Amniotic stem cell (primary cell): ENCODE data around the gene DIAPH3.

Experiments used
- DNase-seq: peaks from one replicate; lab custom pipeline; 2025; lab: John Stamatoyannopoulos, UW

Gene DIAPH3

GRCh38 chr13:59665732-59666131 lies 498.0 kb downstream of the DIAPH3 start:
- DNase-seq = no peak

GRCh38 chr13:59665184-59665583 lies 498.5 kb downstream of the DIAPH3 start:
- no peak for DNase-seq

GRCh38 chr13:59664586-59664985 lies 499.1 kb downstream of the DIAPH3 start:
- DNase-seq = no peak

DNA sequence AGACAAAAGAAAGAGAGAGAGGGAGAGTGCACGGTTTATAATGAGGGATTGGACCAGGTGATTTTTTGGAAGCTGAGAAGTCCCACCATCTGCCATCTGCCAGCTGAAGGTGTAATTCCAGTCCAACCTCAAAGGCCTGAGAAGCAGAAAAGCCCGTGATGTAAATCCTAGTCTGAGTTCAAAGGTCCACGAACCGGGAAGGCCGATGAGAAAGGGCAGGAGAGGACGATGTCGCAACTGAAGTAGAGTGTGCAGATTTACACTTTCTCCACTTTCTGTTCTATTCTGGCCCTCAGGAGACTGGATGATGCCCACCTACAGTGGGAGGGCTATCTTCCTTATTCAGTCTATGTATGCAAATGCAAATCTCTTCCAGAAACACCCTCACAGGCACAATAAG lies 500.0 kb downstream of the DIAPH3 start:
- no peak for DNase-seq

DNA sequence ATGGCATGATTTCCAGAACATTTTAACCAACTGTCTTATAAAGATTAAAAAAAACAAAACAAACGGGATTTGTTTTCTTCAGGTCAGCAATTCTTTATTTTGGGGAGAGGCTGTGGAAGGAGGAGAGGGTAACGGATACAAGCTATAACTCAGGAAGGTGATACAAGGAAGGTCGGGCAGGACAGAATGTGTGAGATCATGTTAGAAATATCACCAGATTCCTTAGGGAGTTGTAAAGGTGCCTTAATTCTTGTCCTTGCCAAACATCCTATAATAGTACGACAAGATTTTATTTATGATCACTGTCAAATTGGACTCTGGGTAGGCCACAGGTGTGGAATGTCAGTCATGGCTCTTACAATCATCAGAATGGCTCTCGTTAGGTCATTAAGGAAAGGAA lies 503.1 kb downstream of the DIAPH3 start:
- DNase-seq = no peak

- no peak for DNase-seq
These were observed 503.7 kb downstream of the DIAPH3 start for GRCh38 chr13:59659981-59660380.

- no peak for DNase-seq
These were observed 504.9 kb downstream of the DIAPH3 start for GRCh38 chr13:59658738-59659330.

DNA sequence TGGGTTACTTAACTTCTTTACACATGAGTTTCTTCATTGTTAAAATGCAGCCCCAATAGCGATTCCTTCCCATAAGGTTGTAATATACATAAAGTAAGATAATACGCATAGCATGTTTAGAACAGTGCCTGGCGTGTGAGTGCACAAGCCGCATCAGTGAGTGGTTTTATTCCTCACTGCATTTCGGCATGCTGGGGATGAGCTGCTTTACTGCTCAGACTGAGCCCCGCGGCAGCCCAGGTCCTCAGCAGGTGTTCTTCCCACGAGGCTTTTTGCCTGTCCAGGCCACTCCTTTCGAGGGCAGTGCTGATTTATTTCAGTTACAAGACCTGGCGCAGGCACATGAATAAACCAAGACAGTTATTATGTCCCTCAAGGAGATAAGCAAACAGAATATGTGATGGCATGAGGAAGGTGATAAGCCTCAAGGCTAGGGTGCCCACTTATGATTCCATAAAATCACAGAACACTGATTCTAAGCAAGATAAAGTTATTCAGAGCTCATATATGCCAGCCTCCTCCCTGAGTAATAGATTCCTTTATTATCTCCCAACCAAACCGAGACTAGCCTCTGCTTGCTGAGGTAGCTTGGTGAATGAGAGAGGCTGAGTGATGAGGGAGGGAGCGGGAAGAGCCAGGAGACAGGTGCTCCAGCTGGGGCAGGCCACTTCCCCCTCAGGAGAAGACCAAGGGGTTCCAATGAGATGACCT lies 505.5 kb downstream of the DIAPH3 start:
- DNase-seq = no peak

DNA sequence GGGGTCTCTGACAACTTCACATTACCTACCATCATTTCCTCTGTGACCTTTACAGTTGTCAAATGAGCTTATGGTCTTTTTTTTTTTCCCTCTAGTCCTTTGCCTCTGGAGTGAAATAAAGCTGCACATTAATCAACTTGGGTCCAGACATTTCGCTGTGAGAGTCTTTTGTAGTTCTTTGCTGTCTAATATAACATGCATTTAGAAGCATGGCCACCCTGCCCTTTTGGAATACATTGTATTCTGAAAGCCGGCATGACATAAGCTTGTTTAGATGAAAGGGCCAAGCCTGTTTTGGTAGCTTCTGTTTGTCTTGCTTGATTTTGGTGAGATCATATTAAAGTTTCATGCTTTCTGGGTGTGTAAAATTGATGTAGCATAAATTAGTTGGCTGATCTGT lies 509.8 kb downstream of the DIAPH3 start:
- no peak for DNase-seq

- DNase-seq = no peak
These were observed 512.2 kb downstream of the DIAPH3 start for GRCh38 chr13:59651479-59651878.

DNA sequence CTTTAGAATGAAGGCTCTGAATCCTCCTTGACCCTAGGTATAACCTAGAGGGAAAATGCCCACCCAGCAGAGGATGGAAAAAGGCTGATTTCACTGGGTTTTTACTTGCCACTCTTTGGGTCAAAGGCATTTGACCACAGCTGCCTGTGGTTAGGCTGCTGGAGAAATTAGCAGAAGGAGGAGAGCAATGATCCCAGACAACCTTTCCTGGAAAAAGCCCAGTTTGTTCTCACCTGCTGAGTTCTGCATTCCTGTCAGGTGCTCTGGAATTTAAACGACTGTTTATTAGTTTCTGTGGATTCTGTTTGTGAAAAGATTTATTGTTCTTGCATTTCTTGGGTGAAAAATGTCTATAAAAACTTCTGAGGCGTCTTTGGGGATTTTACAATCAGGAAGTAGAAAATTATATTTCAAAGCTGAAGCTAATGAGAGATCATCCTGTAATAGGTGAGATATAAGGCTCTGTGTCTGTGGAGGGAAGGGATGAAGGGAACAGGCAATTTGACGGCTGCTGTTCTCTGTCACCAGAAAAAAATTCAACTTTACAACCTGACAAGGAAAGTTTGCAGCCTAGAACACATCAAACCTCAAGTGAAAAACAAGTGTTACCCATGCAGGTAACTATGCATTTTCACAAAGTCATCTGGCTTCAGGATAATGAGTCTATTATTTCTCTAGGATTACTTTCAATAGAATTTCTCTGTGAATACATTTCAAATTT lies 519.7 kb downstream of the DIAPH3 start:
- no peak for DNase-seq

GRCh38 chr13:59643364-59643841 lies 520.3 kb downstream of the DIAPH3 start:
- DNase-seq = no peak

- DNase-seq = no peak
These were observed 521.9 kb downstream of the DIAPH3 start for GRCh38 chr13:59641817-59642216.

GRCh38 chr13:59641261-59641660 lies 522.5 kb downstream of the DIAPH3 start:
- DNase-seq = no peak

DNA sequence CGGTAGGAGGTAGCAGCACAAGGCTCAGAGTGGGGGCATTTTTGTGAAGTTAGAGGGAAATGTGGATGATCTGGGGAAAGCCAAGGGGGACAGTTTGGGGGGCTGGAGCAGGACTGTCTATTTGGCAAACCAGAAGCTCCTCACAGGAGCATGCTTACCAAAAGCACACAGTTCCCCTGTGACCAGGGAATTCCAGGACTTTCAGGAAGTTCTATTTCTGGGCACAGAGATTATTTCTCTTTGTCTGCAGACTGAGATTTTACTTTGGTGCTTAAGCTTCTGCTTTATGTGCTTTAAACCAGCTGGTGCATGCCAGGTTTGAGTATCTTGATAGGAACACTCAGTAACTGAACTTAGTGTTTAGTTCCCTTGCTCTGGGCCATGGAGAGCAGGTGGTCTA lies 525.3 kb downstream of the DIAPH3 start:
- DNase-seq = no peak

GRCh38 chr13:59635589-59635988 lies 528.1 kb downstream of the DIAPH3 start:
- no peak for DNase-seq

DNA sequence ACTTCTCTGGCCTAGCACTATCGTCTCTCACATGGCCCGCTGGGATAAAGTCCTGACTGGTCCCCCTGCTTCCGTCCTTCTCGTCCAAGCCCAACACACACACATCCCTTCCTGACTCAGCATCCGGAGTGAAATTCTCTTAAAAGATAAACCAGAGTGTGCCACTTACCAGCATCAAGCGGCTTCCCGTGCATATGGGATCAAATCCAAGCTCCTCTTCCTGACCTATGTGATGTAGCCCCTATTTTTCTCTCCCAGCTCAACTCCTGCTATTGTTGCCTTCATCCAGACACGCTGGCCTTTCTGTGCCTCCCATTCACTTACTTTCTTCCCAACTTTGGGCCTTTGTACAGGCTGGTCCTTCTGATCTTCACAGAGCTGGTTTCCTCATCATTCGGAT lies 530.4 kb downstream of the DIAPH3 start:
- no peak for DNase-seq

GRCh38 chr13:59631271-59631670 lies 532.5 kb downstream of the DIAPH3 start:
- no peak for DNase-seq

- DNase-seq = no peak
These were observed 538.6 kb downstream of the DIAPH3 start for GRCh38 chr13:59625111-59625510.

- DNase-seq = no peak
These were observed 540.4 kb downstream of the DIAPH3 start for GRCh38 chr13:59623206-59623915.

DNA sequence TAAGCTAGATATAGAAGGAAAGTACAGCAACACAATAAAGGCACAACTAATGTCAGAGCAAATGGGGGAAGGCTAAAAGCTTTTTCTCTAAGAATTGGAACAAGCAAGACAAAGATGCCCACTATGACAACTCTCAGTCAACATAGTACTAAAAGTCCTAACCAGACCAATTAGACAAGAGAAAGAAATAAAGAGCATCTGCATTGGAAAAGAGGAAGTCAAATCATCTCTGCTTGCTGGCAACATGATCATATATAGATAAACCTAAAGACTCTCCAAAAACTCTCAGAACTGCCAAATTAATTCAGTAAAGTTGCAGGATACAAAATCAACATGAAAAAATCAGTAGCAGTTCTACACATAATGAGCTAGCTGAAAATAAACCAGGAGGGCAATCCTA lies 542.0 kb downstream of the DIAPH3 start:
- no peak for DNase-seq
